Stimulated activated naive CD8-positive, alpha-beta T cell treated with anti-CD3 and anti-CD28 coated beads, Interleukin-15, amount 100 ng/mL, for 72 hours (primary cell): ENCODE results near the gene ARIH2.
"Not testable (repeated sequence)": the region's sequence is repeated elsewhere in the genome, so short reads cannot be mapped to it uniquely, and the experiment has no call there.

Source experiments
- ATAC-seq: fragments of 150-1000 bp; cut with Tn5 transposase; 2 replicates; pipeline ENCODE4 v1.10.0; 2021; ENCODE audit warnings: mild to moderate bottlenecking, moderate library complexity
- DNase-seq, 2 donors: peaks; one replicate each; pipeline ENCODE4 v3.0.0; 2021 to 2022
- H3K27ac Mint-ChIP-seq, 2 donors: one replicate each; pipeline ENCODE4 v1.8.0; 2022; ENCODE audit warnings: mild to moderate bottlenecking in 2 of 2, mixed read lengths in 2 of 2, moderate library complexity in 2 of 2
- H3K27me3 Mint-ChIP-seq: one replicate; pipeline ENCODE4 v1.8.0; 2022; ENCODE audit warnings: mixed read lengths
- H3K4me1 Mint-ChIP-seq: one replicate; pipeline ENCODE4 v1.8.0; 2022; ENCODE audit warnings: mild to moderate bottlenecking, mixed read lengths
- H3K4me3 Mint-ChIP-seq, 2 donors: one replicate each; pipeline ENCODE4 v1.8.0; 2022; ENCODE audit warnings: mild to moderate bottlenecking in 2 of 2, mixed read lengths in 2 of 2, moderate library complexity in 1 of 2
- H3K9me3 Mint-ChIP-seq, 2 donors: one replicate each; pipeline ENCODE4 v1.8.0; 2022; ENCODE audit warnings: mixed read lengths in 2 of 2

ARIH2 gene

GRCh38 chr3:49001155-49001554, 82.5 kb downstream of the ARIH2 start:
- H3K27ac Mint-ChIP-seq = peak overlapping the region in 1 of 2 donors; percentile 64
- no peak overlapping the region for H3K4me3 Mint-ChIP-seq
- H3K27me3 Mint-ChIP-seq = no peaks in the 10 kb centered on the region
- peaks cover 14% of the 10 kb centered on the region for H3K4me1 Mint-ChIP-seq
- ATAC-seq (no peak), DNase-seq (no peak)
- H3K9me3 Mint-ChIP-seq = no peaks in the 10 kb centered on the region

- no peak for DNase-seq
These were observed 86.0 kb downstream of the ARIH2 start for GRCh38 chr3:49004352-49005302.

GRCh38 chr3:49005303-49005680, 86.7 kb downstream of the ARIH2 start:
- ATAC-seq (no peak), DNase-seq (no peak)
- Mint-ChIP-seq H3K27ac (no peak overlapping the region), H3K27me3 (no peaks in the 10 kb centered on the region), H3K4me3 (no peak overlapping the region), H3K4me1 (peaks cover 36% of the 10 kb centered on the region), H3K9me3 (no peaks in the 10 kb centered on the region)

More at GRCh38 chr3:49004352-49005302, 86.0 kb downstream of the ARIH2 start:
- no peak for ATAC-seq
- H3K27ac Mint-ChIP-seq = no peak overlapping the region
- H3K4me3 Mint-ChIP-seq = no peak overlapping the region
- peaks cover 32% of the 10 kb centered on the region for H3K4me1 Mint-ChIP-seq
- H3K9me3 Mint-ChIP-seq = no peaks in the 10 kb centered on the region
- no peaks in the 10 kb centered on the region for H3K27me3 Mint-ChIP-seq

GRCh38 chr3:49005998-49006397, 87.4 kb downstream of the ARIH2 start:
- Mint-ChIP-seq H3K4me1 (peaks cover 36% of the 10 kb centered on the region), H3K27ac (no peak overlapping the region), H3K27me3 (no peaks in the 10 kb centered on the region), H3K4me3 (peak overlapping the region; percentile 94 to 99), H3K9me3 (no peaks in the 10 kb centered on the region)
- DNase-seq = no peak
- ATAC-seq = no peak

- H3K27ac Mint-ChIP-seq = peak overlapping the region; percentile 99 to 100
- ATAC-seq = no peak
- no peaks in the 10 kb centered on the region for H3K9me3 Mint-ChIP-seq
- H3K4me1 Mint-ChIP-seq = peaks cover 36% of the 10 kb centered on the region
- no peak for DNase-seq
- no peaks in the 10 kb centered on the region for H3K27me3 Mint-ChIP-seq
- peak overlapping the region; percentile 94 to 99 for H3K4me3 Mint-ChIP-seq
These were observed 87.9 kb downstream of the ARIH2 start for GRCh38 chr3:49006408-49007067.

GRCh38 chr3:49007068-49007770, 88.6 kb downstream of the ARIH2 start, which contains the start of gene WDR6:
TSS of gene WDR6 (plus strand) at chr3:49007391. CDS start at chr3:49007432, 41 bp downstream.
- ATAC-seq (peak; percentile 93), DNase-seq (peak; percentile 98 to 99)
- Mint-ChIP-seq H3K4me3 (peak within 1 kb of the TSS; percentile 94 to 99), H3K9me3 (no peaks in the 10 kb centered on the region), H3K4me1 (peaks cover 37% of the 10 kb centered on the region), H3K27ac (peak within 1 kb of the TSS; percentile 99 to 100), H3K27me3 (no peaks in the 10 kb centered on the region)

- peaks cover 44% of the 10 kb centered on the region for H3K4me1 Mint-ChIP-seq
- H3K27ac Mint-ChIP-seq = peak overlapping the region; percentile 99 to 100
- ATAC-seq (peak; percentile 66), DNase-seq (peak; percentile 80 to 88)
- H3K9me3 Mint-ChIP-seq = no peaks in the 10 kb centered on the region
- H3K4me3 Mint-ChIP-seq = peak overlapping the region; percentile 94 to 99
- no peaks in the 10 kb centered on the region for H3K27me3 Mint-ChIP-seq
These were observed 89.3 kb downstream of the ARIH2 start for GRCh38 chr3:49007771-49008528.

GRCh38 chr3:49008627-49009026, 90.0 kb downstream of the ARIH2 start:
- H3K4me3 Mint-ChIP-seq = peak overlapping the region; percentile 94 to 99
- ATAC-seq, H3K27me3 Mint-ChIP-seq, H3K9me3 Mint-ChIP-seq, DNase-seq: not testable (repeated sequence)
- peak overlapping the region in 1 of 2 donors; percentile 100 for H3K27ac Mint-ChIP-seq
- peaks cover 51% of the 10 kb centered on the region for H3K4me1 Mint-ChIP-seq

GRCh38 chr3:49009396-49009795, 90.8 kb downstream of the ARIH2 start:
- Mint-ChIP-seq H3K27me3 (no peaks in the 10 kb centered on the region), H3K4me1 (peaks cover 55% of the 10 kb centered on the region), H3K27ac (peak overlapping the region in 1 of 2 donors; percentile 74), H3K9me3 (no peaks in the 10 kb centered on the region), H3K4me3 (peak overlapping the region; percentile 3 to 20)
- ATAC-seq (no peak), DNase-seq (no peak)

- Mint-ChIP-seq H3K9me3 (no peaks in the 10 kb centered on the region), H3K4me3 (no peak overlapping the region), H3K4me1 (peaks cover 59% of the 10 kb centered on the region), H3K27ac (peak overlapping the region in 1 of 2 donors; percentile 71), H3K27me3 (no peaks in the 10 kb centered on the region)
- ATAC-seq (no peak), DNase-seq (no peak)
These were observed 93.9 kb downstream of the ARIH2 start for GRCh38 chr3:49012441-49013017.

GRCh38 chr3:49013113-49013737, 94.6 kb downstream of the ARIH2 start:
- peaks cover 56% of the 10 kb centered on the region for H3K4me1 Mint-ChIP-seq
- no peak for DNase-seq
- no peak overlapping the region for H3K4me3 Mint-ChIP-seq
- no peak for ATAC-seq
- no peaks in the 10 kb centered on the region for H3K9me3 Mint-ChIP-seq
- H3K27me3 Mint-ChIP-seq = no peaks in the 10 kb centered on the region
- H3K27ac Mint-ChIP-seq = peak overlapping the region in 1 of 2 donors; percentile 80

GRCh38 chr3:49013738-49014660, 95.4 kb downstream of the ARIH2 start:
- Mint-ChIP-seq H3K9me3 (no peaks in the 10 kb centered on the region), H3K4me3 (no peak overlapping the region), H3K27ac (peak overlapping the region in 1 of 2 donors; percentile 80), H3K4me1 (peaks cover 50% of the 10 kb centered on the region), H3K27me3 (no peaks in the 10 kb centered on the region)
- DNase-seq = peak; percentile 46 to 55
- ATAC-seq = peak; percentile 57

GRCh38 chr3:49015072-49015471, 96.4 kb downstream of the ARIH2 start:
- no peaks in the 10 kb centered on the region for H3K27me3 Mint-ChIP-seq
- ATAC-seq (no peak), DNase-seq (no peak)
- no peak overlapping the region for H3K4me3 Mint-ChIP-seq
- no peaks in the 10 kb centered on the region for H3K9me3 Mint-ChIP-seq
- H3K27ac Mint-ChIP-seq = peak overlapping the region in 1 of 2 donors; percentile 96
- peaks cover 52% of the 10 kb centered on the region for H3K4me1 Mint-ChIP-seq
